Lower leg skin (tissue), 4 donors: ENCODE data around the gene LIMK2. TPM values are rescaled to one million over a fixed set of nuclear protein-coding genes. Genes with fewer than 3 reads are reported as not detected.

Source experiments
- DNase-seq, 2 donors: peaks; one replicate each; pipeline ENCODE4 v3.0.0-alpha.2; 2019; ENCODE audit warnings: low spot score in 2 of 2
- H3K4me3 ChIP-seq: fragments of 200-600 bp; sonication (generic); 2 replicates; pipeline ENCODE4 v1.5.1; 2017; ENCODE audit warnings: mild to moderate bottlenecking, low read depth; ENCODE audit not compliant: poor library complexity, severe bottlenecking
- POLR2A ChIP-seq, 2 donors: fragments of 450-650 bp; IDR thresholded peaks; one replicate each; pipeline ENCODE4 v1.6.1; 2016 to 2017; ENCODE audit warnings: antibody characterized with exemption in 2 of 2, mild to moderate bottlenecking in 1 of 2, moderate library complexity in 1 of 2
- WGBS, 2 donors: methylation state at CpG; one replicate each; pipeline ENCODE4 v1.1.5; 2018; 5-methylcytosine and 5-hydroxymethylcytosine counted together
- intact Hi-C: fragments of 100-400 bp; cut with DNase I; formaldehyde crosslinking; loops from one replicate; pipeline ENCODE4 v1.15.0; 2023; ENCODE audit warnings: low total_unique reads
- total RNA-seq, 4 donors: library from RNA; depleted of rRNA; stranded (reverse); fragments of >200 nt; gene quantifications; one replicate each; pipeline ENCODE4 v1.1.0, GENCODE V29; 2016
- TF ChIP-seq, protein P1 (sequence below), 3 donors: fragments of 450-650 bp; IDR thresholded peaks; one replicate each; pipeline ENCODE4 v1.5.1; 2016; ENCODE audit warnings: antibody characterized with exemption in 3 of 3, mild to moderate bottlenecking in 3 of 3, moderate library complexity in 2 of 3

Gene LIMK2
- total RNA-seq, 4 donors from 2014 or later: 135 to 218 (median 168) TPM

DNA sequence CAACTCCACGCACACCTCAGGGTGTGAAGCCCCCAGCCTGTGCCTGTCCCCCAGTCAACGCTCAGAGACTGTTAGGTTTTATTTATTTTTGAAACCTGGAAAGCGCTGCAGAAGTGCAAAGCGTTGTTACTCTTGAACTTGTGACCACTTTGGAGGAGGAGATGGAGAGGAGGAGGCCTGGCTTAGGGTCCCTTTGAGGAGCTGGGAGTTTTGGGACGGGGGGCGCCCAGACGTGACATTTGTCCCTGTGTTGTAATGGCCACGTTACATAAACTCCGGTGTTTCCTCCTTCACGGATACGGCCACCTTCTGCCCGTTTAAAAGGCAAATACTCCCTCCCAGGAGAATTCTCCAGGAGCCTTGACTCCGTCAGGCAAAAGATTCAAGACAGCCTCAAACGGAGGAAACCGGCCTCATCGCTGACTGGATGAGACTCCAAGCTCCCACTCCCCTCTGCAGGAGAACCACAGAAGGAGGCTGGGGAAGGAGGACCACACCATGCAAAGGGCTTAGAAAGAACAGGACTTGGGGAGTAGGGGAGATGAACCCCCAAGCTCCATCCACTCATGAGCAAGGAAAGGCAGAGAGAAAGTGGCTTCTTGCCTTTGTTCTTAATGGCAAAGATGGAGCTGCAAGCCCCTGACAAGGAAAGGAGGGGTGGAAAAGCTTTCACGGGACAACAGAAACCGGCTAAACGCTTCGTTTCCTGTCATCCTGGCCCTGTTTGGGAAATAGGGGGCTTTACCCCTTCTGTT, 79.6 kb downstream of the LIMK2 start:
- WGBS, 2 donors: 0 to 1% methylated on average over 19 to 20 of the region's 20 CpGs
- intact Hi-C loops: no loop called here

DNA sequence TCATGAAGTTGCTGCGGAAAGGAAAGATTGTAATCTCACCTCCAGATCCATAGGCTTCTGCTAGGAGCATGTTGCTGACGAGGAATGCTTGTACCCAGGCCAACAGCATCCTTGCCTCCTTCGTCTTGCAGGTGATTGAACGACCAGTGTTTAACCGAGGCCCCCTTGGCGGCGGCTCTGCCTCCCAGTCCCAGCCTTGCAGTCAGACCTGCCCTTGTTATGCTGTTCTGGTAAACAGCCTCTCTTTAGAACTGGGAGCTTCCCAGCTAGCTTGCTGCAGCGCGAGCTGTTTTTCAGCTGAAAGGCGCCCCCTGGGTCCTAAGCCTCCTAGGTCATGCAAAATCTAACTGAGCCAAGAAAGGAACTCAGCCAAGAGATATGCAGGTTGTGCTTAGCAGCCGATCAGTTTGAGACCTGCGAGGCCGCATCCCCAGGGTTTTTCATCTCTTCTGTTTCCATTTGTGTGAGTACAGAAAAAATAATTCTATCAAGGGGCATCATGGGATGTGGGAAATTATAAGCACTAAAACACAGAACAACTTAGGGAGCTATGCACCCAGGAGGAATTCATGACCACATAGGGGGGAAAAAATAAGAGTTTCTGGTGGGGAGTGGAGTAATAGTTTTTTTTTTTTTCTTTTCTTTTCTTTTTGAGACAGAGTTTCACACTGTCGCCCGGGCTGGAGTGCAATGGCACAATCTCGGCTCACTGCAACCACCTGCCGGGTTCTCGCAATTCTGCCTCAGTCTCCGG, 80.3 kb downstream of the LIMK2 start, which contains the start of gene PIK3IP1:
PIK3IP1 (minus strand) TSS at position 253 of the 754 bp plus-strand sequence; CDS start at position 109, 144 bp downstream.
- DNase-seq: peak; percentile 92 to 98
- WGBS, 2 donors: 22 to 23% methylated on average over 19 of the region's 19 CpGs
- peak within 1 kb of the TSS; percentile 56 for H3K4me3 ChIP-seq
- peak in 1 of 2 donors; percentile 71 for TF ChIP-seq POLR2A (IDR thresholded peaks at IDR 0.05)
- TF ChIP-seq, protein P1, sequence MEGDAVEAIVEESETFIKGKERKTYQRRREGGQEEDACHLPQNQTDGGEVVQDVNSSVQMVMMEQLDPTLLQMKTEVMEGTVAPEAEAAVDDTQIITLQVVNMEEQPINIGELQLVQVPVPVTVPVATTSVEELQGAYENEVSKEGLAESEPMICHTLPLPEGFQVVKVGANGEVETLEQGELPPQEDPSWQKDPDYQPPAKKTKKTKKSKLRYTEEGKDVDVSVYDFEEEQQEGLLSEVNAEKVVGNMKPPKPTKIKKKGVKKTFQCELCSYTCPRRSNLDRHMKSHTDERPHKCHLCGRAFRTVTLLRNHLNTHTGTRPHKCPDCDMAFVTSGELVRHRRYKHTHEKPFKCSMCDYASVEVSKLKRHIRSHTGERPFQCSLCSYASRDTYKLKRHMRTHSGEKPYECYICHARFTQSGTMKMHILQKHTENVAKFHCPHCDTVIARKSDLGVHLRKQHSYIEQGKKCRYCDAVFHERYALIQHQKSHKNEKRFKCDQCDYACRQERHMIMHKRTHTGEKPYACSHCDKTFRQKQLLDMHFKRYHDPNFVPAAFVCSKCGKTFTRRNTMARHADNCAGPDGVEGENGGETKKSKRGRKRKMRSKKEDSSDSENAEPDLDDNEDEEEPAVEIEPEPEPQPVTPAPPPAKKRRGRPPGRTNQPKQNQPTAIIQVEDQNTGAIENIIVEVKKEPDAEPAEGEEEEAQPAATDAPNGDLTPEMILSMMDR (IDR thresholded peaks at IDR 0.05): no peak
- intact Hi-C loops: no loop called here

More for the DNA sequence above, 79.6 kb downstream of the LIMK2 start:
- TF ChIP-seq, protein P1 (IDR thresholded peaks at IDR 0.05): no peak
- no peak for TF ChIP-seq POLR2A (IDR thresholded peaks at IDR 0.05)
- DNase-seq: peak in 1 of 2 donors; percentile 85
- H3K4me3 ChIP-seq: peak overlapping the region; percentile 56

DNA sequence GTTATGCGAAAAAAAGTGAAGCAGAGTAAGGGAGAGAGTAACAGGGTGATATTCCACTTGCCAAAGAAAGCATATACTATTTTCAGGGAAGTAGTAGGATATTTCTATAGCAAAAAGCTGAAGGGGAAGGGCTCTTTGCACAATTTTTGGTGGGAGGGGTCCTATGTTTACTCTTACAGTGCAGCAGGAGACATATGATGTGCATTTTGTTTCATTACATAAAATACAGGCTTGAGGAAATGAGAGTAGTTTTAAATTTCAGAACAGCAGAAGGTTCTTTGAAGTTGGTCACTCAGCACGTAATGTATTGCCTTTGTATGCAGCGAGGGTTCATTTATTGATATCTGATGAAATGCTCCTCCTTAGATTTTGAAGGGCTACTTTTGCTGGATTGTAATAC, 83.3 kb downstream of the LIMK2 start:
- TF ChIP-seq POLR2A (IDR thresholded peaks at IDR 0.05): no peak
- TF ChIP-seq, protein P1 (IDR thresholded peaks at IDR 0.05): no peak
- 61 to 63% methylated on average over 3 of the region's 3 CpGs for WGBS, 2 donors
- intact Hi-C loops: no loop called here
- peak in 1 of 2 donors; percentile 5 for DNase-seq
- H3K4me3 ChIP-seq: no peak overlapping the region

DNA sequence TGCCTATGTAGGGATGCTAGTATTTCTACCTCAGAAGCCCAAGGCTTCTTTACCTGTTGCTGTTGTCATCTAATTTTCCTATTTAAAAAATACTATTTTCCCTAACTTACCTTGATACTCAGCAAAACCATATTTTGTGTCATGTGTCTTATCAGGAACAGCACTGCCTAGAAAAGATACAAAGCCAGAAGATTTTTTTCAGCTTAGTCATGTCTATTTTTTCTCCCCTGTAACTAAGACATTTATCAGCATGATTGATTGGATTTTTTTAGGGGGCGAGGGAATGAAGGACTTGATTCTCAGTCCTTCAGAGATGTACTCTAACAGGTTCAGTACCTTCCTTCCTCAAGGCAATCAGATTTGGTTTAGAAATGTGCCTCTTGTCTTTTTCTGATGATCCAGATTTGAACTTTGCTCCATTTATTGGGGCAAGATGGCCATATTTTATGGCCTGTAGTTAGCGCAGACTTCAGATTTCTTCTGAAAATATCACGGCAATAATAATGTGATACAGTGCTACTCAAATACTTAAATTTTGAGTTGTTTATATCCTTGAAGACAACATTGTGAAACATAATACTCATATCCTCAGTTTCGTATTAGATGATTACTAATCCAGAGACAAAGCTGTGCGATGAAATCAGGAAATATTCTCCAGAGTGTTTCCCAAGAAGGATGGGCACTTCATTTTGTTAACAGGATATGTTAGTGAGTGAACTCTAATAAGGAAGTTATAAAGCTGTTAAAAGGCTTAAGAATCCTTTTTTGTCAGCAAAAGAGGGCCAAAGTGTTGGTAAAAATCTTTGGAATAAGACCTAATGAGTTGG, 83.9 kb downstream of the LIMK2 start:
- intact Hi-C loops: no loop called here
- no peak for DNase-seq
- TF ChIP-seq, protein P1 (IDR thresholded peaks at IDR 0.05): no peak
- TF ChIP-seq POLR2A (IDR thresholded peaks at IDR 0.05): no peak
- no peak overlapping the region for H3K4me3 ChIP-seq
- 36 to 38% methylated on average over 5 of the region's 5 CpGs for WGBS, 2 donors

DNA sequence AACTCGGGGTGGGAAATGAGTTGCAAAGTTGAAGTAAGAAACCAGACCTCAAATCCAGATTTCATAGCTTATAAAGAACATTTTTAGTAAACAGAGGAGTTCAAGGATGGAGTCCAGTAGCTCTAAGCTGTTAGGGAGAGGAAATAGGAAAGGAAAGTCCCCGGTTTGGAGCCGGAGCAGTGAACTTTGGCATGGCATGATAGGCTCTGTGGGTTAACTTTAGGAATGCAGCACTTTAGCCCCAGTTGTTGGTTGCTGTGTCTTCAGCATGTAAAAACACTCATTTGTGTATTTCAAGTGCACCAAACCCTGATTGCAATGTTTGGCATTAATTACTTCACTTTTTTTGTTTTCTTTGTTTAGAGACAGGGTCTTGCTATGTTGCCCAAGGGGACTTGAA, 88.8 kb downstream of the LIMK2 start:
- TF ChIP-seq, protein P1 (IDR thresholded peaks at IDR 0.05): no peak
- no peak for TF ChIP-seq POLR2A (IDR thresholded peaks at IDR 0.05)
- intact Hi-C loops: no loop called here
- DNase-seq: peak in 1 of 2 donors; percentile 17
- WGBS, 2 donors: 78 to 81% methylated on average over 3 of the region's 3 CpGs
- H3K4me3 ChIP-seq: no peak overlapping the region
